ENCODE data around the gene DEFB124. TPM values are rescaled to one million over a fixed set of nuclear protein-coding genes. Genes with fewer than 3 reads are reported as not detected.

Gene DEFB124
- total RNA-seq, 1 experiment from 2014 or later = not detected

GRCh38 chr20:31475472-31476293, 756 bp upstream of the DEFB124 start:
- H3K27ac ChIP-seq (ENCODE audit: low read length) = no peak overlapping the region
- POLR2A ChIA-PET = interaction anchor here (0.6 to 0.8 kb wide), 2 partner anchors 33 to 153 kb away, joined by 3 to 9 read pairs; no protein-coding TSS in a partner anchor
- peak overlapping the region; percentile 32 to 46 for H3K4me3 ChIP-seq (ENCODE audit: low read depth in 2 of 2, low read length in 2 of 2)
- TF ChIP-seq REST (IDR thresholded peaks at IDR 0.05; ENCODE audit: insufficient read depth in 1 of 2, low read depth in 2 of 2, low read length in 1 of 2) (no peak), POLR2AphosphoS5 (IDR thresholded peaks at IDR 0.05; ENCODE audit: low read depth, low read length) (no peak), SIN3A (IDR thresholded peaks at IDR 0.05; ENCODE audit: borderline replicate concordance, insufficient read depth, low read depth, low read length) (no peak), CTCF (IDR thresholded peaks at IDR 0.05) (no peak), TCF7L2 (IDR thresholded peaks at IDR 0.05; ENCODE audit: low read depth, low read length) (no peak)
- intact Hi-C loops (cut with micrococcal nuclease; ENCODE audit: unreplicated experiment) = no loop called here
- DNase-seq (ENCODE audit: low read depth, low spot score) = no peak
- in situ Hi-C loops (cut with HindIII; ENCODE audit: low pct_unique_long_range_greater_than_20kb, low sequenced_read_pairs) = no loop called here
- H3K27me3 ChIP-seq (ENCODE audit: control insufficient read depth, insufficient read depth, low read length) = 0 out of 2 replicates have a peak, but pooled peaks cover 2% of the 10 kb centered on the region
- BruUV-seq (replicated peaks) = no TSS peak
- peak; percentile 62 for ATAC-seq
- no peaks in the 10 kb centered on the region for H3K36me3 ChIP-seq (ENCODE audit: control insufficient read depth, insufficient read depth, low read length)
- CTCF ChIA-PET = interaction anchor here (0.5 to 3.9 kb wide), 2 partner anchors 27 to 216 kb away, joined by 3 to 21 read pairs; no protein-coding TSS in a partner anchor
- H3K9me3 ChIP-seq (ENCODE audit: control insufficient read depth, insufficient read depth, low read depth, low read length) = no peaks in the 10 kb centered on the region
- peaks cover 12% of the 10 kb centered on the region; the same call in 1 of the 2 replicates for H3K4me1 ChIP-seq (ENCODE audit: control insufficient read depth, insufficient read depth, low read length)

GRCh38 chr20:31474097-31474436, 860 bp downstream of the DEFB124 start:
- no peak overlapping the region for H3K4me3 ChIP-seq (ENCODE audit: low read depth in 2 of 2, low read length in 2 of 2)
- intact Hi-C loops (cut with micrococcal nuclease; ENCODE audit: unreplicated experiment) (no loop called here), in situ Hi-C loops (cut with HindIII; ENCODE audit: low pct_unique_long_range_greater_than_20kb, low sequenced_read_pairs) (no loop called here)
- peaks cover 12% of the 10 kb centered on the region; the same call in 1 of the 2 replicates for H3K4me1 ChIP-seq (ENCODE audit: control insufficient read depth, insufficient read depth, low read length)
- TF ChIP-seq POLR2AphosphoS5 (IDR thresholded peaks at IDR 0.05; ENCODE audit: low read depth, low read length) = no peak
- no peak for TF ChIP-seq CTCF (IDR thresholded peaks at IDR 0.05)
- no peak for TF ChIP-seq TCF7L2 (IDR thresholded peaks at IDR 0.05; ENCODE audit: low read depth, low read length)
- TF ChIP-seq REST (IDR thresholded peaks at IDR 0.05; ENCODE audit: insufficient read depth in 1 of 2, low read depth in 2 of 2, low read length in 1 of 2) = no peak
- TF ChIP-seq SIN3A (IDR thresholded peaks at IDR 0.05; ENCODE audit: borderline replicate concordance, insufficient read depth, low read depth, low read length) = no peak
- CTCF ChIA-PET = interaction anchor here (0.6 to 3.9 kb wide), 3 partner anchors 13 to 40 kb away, joined by 3 to 21 read pairs (median 6); partner anchors contain the start of gene HM13
- BruUV-seq (replicated peaks) = no TSS peak
- no peak for DNase-seq (ENCODE audit: low read depth, low spot score)
- no peak overlapping the region for H3K27ac ChIP-seq (ENCODE audit: low read length)
- POLR2A ChIA-PET = no interaction called here
- 0 out of 2 replicates have a peak, but pooled peaks have one; percentile 5 for ATAC-seq
- H3K9me3 ChIP-seq (ENCODE audit: control insufficient read depth, insufficient read depth, low read depth, low read length) = no peaks in the 10 kb centered on the region
- 0 out of 2 replicates have a peak, but pooled peaks cover 2% of the 10 kb centered on the region for H3K27me3 ChIP-seq (ENCODE audit: control insufficient read depth, insufficient read depth, low read length)
- H3K36me3 ChIP-seq (ENCODE audit: control insufficient read depth, insufficient read depth, low read length) = no peaks in the 10 kb centered on the region

Data from Panc1 (cell line).